GM12892 (cell line): Measurements from ENCODE around the gene SMAP2.

Experiments
- POLR2A ChIP-seq: IDR thresholded peaks from 2 replicates; pipeline ENCODE4 v1.6.1; 2011; ENCODE audit warnings: low read depth, low read length, control low read depth
- POLR2AphosphoS5 ChIP-seq: IDR thresholded peaks from 2 replicates; pipeline ENCODE4 v1.6.1; 2011; ENCODE audit warnings: low read depth, low read length, control low read depth

DNA sequence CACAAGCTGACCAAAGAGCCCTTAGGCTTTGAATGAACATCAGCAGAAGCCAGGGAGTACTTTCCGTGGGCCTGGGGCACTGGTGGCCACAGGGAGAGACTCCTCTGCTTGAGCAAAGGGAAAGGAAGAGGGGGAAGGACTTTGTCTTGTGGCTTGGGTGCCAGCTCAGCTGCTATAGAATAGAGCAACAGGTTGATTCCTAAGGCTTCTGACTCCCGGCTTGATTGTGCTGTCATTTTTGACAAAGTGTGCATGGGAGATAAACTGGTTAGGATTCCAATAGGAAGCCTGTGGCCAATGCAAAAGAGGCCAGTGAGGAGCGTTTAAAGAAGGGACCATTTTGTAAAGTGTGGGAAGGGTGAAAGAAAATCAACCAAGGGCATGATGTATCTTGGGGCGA is 11.9 kb upstream of the SMAP2 start:
- TF ChIP-seq POLR2A (no peak), POLR2AphosphoS5 (no peak)
